A673 (cell line): ENCODE data around the gene IL1RN. TPM values are rescaled to one million over a fixed set of nuclear protein-coding genes. Genes with fewer than 3 reads are reported as not detected.

Experiments used
- BruUV-seq: library from RNA; stranded (reverse); fragments of 400-500 nt; replicated peaks from 2 replicates; lab custom pipeline; 2021; lab: Mats Ljungman, UMichigan
- CTCF ChIA-PET: fragments of 300-600 bp; sonication (Branson Sonifier 250); formaldehyde crosslinking; loops from one replicate; lab custom pipeline; 2022; ENCODE audit warnings: antibody characterized with exemption; lab: Charles Lee
- POLR2A ChIA-PET: fragments of 300-600 bp; sonication (Branson Sonifier 250); formaldehyde crosslinking; loops from one replicate; lab custom pipeline; 2022; ENCODE audit warnings: antibody characterized with exemption; ENCODE audit not compliant: low non-redundant PET; lab: Charles Lee
- DNase-seq: peaks from one replicate; pipeline ENCODE4 v3.0.0-alpha.2; 2015; ENCODE audit warnings: low spot score
- H3K27ac ChIP-seq: fragments of 200-600 bp; sonication (generic); 2 replicates; pipeline ENCODE4 v1.5.1; 2016; ENCODE audit warnings: mixed run types, low read depth, mild to moderate bottlenecking, mixed read lengths, antibody characterized with exemption, low read length; ENCODE audit not compliant: poor library complexity, severe bottlenecking
- H3K27me3 ChIP-seq: fragments of 200-600 bp; sonication (generic); replicated peaks from 2 replicates; pipeline ENCODE4 v1.6.1; 2017; ENCODE audit warnings: mixed run types, low read depth, mild to moderate bottlenecking, mixed read lengths, antibody characterized with exemption, low read length; ENCODE audit not compliant: insufficient read depth, poor library complexity
- H3K36me3 ChIP-seq: fragments of 200-600 bp; sonication (generic); 2 replicates; pipeline ENCODE4 v1.6.1; 2016; ENCODE audit warnings: mixed run types, mild to moderate bottlenecking, mixed read lengths, antibody characterized with exemption, low read length; ENCODE audit not compliant: insufficient read depth, poor library complexity, severe bottlenecking
- H3K4me1 ChIP-seq: fragments of 200-600 bp; sonication (generic); 2 replicates; pipeline ENCODE4 v1.6.1; 2017; ENCODE audit warnings: mixed run types, mild to moderate bottlenecking, mixed read lengths, antibody characterized with exemption, low read length; ENCODE audit not compliant: insufficient read depth, poor library complexity, severe bottlenecking
- H3K4me3 ChIP-seq: fragments of 200-600 bp; sonication (generic); 2 replicates; pipeline ENCODE4 v1.5.1; 2016; ENCODE audit warnings: low read depth, mixed run types, mild to moderate bottlenecking, mixed read lengths, low read length; ENCODE audit not compliant: poor library complexity, severe bottlenecking
- H3K9me3 ChIP-seq: fragments of 200-600 bp; sonication (generic); 2 replicates; pipeline ENCODE4 v1.6.1; 2016; ENCODE audit warnings: mixed run types, low read depth, mild to moderate bottlenecking, mixed read lengths, antibody characterized with exemption, low read length; ENCODE audit not compliant: poor library complexity, severe bottlenecking
- EZH2 ChIP-seq: fragments of 200-600 bp; sonication (generic); IDR thresholded peaks from 2 replicates; pipeline ENCODE4 v1.6.1; 2017; ENCODE audit warnings: borderline replicate concordance, low read depth, mild to moderate bottlenecking, mixed read lengths, antibody characterized with exemption, low read length; ENCODE audit not compliant: poor library complexity, severe bottlenecking
- intact Hi-C: fragments of 100-400 bp; cut with micrococcal nuclease; formaldehyde crosslinking; loops from one replicate; pipeline ENCODE4 v1.10.0; 2022; ENCODE audit not compliant: unreplicated experiment
- total RNA-seq: library from RNA; stranded (reverse); gene quantifications from 2 replicates; pipeline ENCODE4 v1.2.3, GENCODE V29; 2021
- TF ChIP-seq, protein P1 (sequence below): fragments of 300-800, 200-600 bp; sonication (generic); conservative IDR thresholded peaks from 2 replicates; pipeline ENCODE4 v1.5.1; 2017; ENCODE audit warnings: low read depth, mild to moderate bottlenecking, antibody characterized with exemption, low read length, moderate library complexity, mixed read lengths

The IL1RN gene
- total RNA-seq, 1 experiment from 2014 or later: not detected

DNA sequence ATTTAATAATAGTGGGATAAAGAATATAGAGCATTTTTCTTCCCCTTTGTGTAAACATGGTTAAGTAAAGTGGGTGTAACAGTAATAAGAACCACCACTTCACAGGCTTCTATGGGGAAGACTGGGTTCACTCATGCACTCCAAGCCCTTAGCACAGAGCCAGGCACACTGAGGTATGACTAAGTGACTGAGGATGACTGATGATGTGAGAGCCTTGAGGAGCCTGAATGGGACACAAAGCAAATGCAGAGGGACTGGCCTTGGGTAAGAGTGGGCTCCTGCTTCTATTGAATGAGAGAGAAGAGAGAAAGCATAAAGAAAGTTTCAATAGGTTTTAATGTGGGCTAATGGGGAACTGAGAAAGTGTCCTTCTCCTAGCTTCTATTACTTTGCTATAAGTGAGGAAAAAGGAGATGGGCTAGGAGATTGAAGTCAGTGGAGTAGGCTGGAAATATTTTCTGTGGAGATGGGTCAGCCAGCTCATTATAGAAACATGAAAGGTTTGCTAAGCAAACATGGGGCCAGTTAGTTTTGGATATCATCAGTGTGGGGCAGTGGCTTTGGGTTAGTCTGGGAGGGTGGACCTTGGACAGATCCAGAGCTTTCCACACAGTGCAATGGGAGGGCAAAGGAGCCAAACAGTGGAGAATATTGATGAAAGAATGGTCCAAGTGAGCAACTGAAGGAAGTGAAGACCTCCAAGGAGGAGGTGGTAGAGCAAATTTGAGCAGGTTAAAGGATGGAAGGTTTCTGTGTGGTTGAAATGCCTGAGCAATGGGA lies 39.0 kb upstream of the IL1RN start:
- no peaks in the 10 kb centered on the region for H3K4me1 ChIP-seq
- BruUV-seq: no TSS peak
- intact Hi-C loops: no loop called here
- CTCF ChIA-PET: no interaction called here
- H3K9me3 ChIP-seq: no peaks in the 10 kb centered on the region
- POLR2A ChIA-PET: no interaction called here
- peaks cover 22% of the 10 kb centered on the region for H3K27me3 ChIP-seq
- no peak for TF ChIP-seq EZH2
- DNase-seq: no peak
- no peak overlapping the region for H3K4me3 ChIP-seq
- H3K27ac ChIP-seq: no peak overlapping the region
- no peaks in the 10 kb centered on the region for H3K36me3 ChIP-seq

DNA sequence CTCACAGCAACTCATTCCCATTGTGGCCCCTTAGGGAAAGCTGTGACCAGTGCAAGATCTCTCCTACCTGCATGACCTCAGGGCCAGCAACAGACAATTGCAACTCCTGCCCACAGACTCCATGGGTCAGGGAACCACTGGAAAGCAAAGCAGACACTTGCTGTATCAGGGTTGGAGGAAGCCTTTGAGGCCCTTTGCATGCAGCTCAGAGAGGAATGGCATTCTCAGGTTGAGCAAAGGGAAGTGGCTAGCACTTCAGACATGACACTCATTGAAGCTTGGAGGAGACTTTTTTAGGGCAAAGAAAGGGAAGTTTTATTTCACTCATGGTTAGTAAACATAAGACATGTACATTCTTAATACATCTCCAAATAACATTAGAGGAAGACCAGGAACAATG lies 37.5 kb upstream of the IL1RN start:
- no peak overlapping the region for H3K4me3 ChIP-seq
- DNase-seq: no peak
- ChIA-PET CTCF (no interaction called here), POLR2A (no interaction called here)
- intact Hi-C loops: no loop called here
- TF ChIP-seq, protein P1, sequence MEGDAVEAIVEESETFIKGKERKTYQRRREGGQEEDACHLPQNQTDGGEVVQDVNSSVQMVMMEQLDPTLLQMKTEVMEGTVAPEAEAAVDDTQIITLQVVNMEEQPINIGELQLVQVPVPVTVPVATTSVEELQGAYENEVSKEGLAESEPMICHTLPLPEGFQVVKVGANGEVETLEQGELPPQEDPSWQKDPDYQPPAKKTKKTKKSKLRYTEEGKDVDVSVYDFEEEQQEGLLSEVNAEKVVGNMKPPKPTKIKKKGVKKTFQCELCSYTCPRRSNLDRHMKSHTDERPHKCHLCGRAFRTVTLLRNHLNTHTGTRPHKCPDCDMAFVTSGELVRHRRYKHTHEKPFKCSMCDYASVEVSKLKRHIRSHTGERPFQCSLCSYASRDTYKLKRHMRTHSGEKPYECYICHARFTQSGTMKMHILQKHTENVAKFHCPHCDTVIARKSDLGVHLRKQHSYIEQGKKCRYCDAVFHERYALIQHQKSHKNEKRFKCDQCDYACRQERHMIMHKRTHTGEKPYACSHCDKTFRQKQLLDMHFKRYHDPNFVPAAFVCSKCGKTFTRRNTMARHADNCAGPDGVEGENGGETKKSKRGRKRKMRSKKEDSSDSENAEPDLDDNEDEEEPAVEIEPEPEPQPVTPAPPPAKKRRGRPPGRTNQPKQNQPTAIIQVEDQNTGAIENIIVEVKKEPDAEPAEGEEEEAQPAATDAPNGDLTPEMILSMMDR: no peak
- no peak for TF ChIP-seq EZH2
- H3K9me3 ChIP-seq: no peaks in the 10 kb centered on the region
- H3K27me3 ChIP-seq: peaks cover 26% of the 10 kb centered on the region
- no peaks in the 10 kb centered on the region for H3K4me1 ChIP-seq
- no peak overlapping the region for H3K27ac ChIP-seq
- BruUV-seq: no TSS peak
- H3K36me3 ChIP-seq: no peaks in the 10 kb centered on the region

DNA sequence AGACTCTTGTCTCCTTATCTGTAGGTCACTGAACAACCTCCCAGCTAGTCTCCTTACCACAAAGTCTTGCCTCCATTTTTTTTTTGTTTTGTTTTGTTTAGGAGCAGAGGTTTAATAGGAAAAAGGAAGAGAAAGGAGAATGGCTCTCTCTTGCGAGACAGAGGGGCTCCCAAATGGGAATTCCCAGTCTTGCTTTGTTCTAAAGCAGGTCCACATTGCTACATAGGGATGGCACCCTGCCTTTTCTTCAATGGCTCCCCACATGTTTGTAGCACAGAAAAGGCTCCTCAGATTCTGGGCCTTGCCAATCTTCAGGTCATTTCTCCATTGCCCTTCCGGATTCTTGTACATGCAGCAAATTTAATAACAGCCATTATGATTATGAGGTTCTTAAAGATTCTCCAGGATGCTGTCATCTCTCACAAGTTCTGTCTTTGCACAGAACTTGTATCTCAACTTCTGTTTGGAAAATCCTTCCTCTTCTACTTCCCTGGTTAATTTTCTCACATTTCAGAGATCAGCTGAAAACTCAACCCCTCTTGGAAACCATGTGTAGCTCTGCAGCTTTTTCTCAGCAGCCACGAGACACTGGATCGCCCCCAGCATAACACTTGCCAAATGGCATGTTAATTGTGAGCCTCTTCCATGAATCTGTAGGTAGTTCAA lies 36.0 kb upstream of the IL1RN start:
- TF ChIP-seq, protein P1: no peak
- no peak for TF ChIP-seq EZH2
- no peak for DNase-seq
- ChIA-PET CTCF (no interaction called here), POLR2A (no interaction called here)
- H3K4me3 ChIP-seq: no peak overlapping the region
- H3K27ac ChIP-seq: no peak overlapping the region
- peaks cover 26% of the 10 kb centered on the region for H3K27me3 ChIP-seq
- BruUV-seq: no TSS peak
- intact Hi-C loops: no loop called here
- no peaks in the 10 kb centered on the region for H3K9me3 ChIP-seq
- H3K36me3 ChIP-seq: no peaks in the 10 kb centered on the region
- H3K4me1 ChIP-seq: no peaks in the 10 kb centered on the region
